Dendritic cell treated with granulocyte-macrophage colony-stimulating factor and Interleukin-4, amounts not matched to agents 40 ng/mL and 50 ng/mL, for 4 days (primary cell): Measurements from ENCODE around the gene MRPL39.
A peak's percentile ranks its signal among the peaks of the same experiment; 100 is the strongest.

Experiments
- H3K27ac Mint-ChIP-seq: one replicate; pipeline ENCODE4 v1.8.0; 2022; ENCODE audit warnings: mild to moderate bottlenecking, mixed read lengths
- H3K27me3 Mint-ChIP-seq: one replicate; pipeline ENCODE4 v1.8.0; 2022; ENCODE audit warnings: mild to moderate bottlenecking, mixed read lengths
- H3K36me3 Mint-ChIP-seq: one replicate; pipeline ENCODE4 v1.8.0; 2022; ENCODE audit warnings: low read depth, mixed read lengths
- H3K4me1 Mint-ChIP-seq: one replicate; pipeline ENCODE4 v1.8.0; 2022; ENCODE audit warnings: low read depth, mixed read lengths
- H3K4me3 Mint-ChIP-seq: one replicate; pipeline ENCODE4 v1.8.0; 2022; ENCODE audit warnings: mild to moderate bottlenecking, moderate library complexity, mixed read lengths
- H3K9me3 Mint-ChIP-seq: one replicate; pipeline ENCODE4 v1.8.0; 2022; ENCODE audit warnings: mixed read lengths
- intact Hi-C: fragments of 100-400 bp; cut with micrococcal nuclease; formaldehyde crosslinking; loops from one replicate; pipeline ENCODE4 v1.15.0; 2022

MRPL39 gene

GRCh38 chr21:25607151-25608043, at the start of gene MRPL39:
MRPL39 (minus strand) TSS chr21:25607481; CDS start chr21:25607475, 6 bp downstream.
- Mint-ChIP-seq H3K4me3 (peak within 1 kb of the TSS; percentile 89), H3K36me3 (peaks cover 26% of the 10 kb centered on the region)
- intact Hi-C loops, result loop anchor here (1.0 to 10.0 kb wide), 6 partner anchors 101 to 1109 kb away; partner anchors contain the start of genes ATP5PF and GABPA

DNA sequence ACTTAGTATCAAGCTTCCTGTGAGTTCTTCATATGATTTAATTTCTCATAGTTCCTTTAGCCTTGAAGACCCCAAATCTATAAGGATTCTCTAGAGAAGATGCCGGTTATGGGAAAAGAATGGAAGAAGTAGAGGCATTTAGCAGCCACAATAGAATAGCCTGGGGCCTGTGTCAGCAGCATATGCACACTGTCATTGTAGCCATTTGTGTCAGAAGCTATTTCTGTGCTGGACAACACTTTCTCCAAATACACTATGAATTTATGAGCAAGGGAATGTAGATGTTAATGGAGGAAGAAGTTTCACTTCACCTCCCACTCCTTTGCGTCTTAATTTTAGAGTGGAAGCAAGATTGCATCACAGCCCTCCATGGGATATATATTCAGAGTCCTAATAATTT, 49.1 kb upstream of the MRPL39 start:
- intact Hi-C loops, result no loop called here
- H3K27ac Mint-ChIP-seq, result no peak overlapping the region
- H3K4me1 Mint-ChIP-seq, result no peaks in the 10 kb centered on the region
- H3K36me3 Mint-ChIP-seq, result no peaks in the 10 kb centered on the region
- no peaks in the 10 kb centered on the region for H3K27me3 Mint-ChIP-seq
- H3K4me3 Mint-ChIP-seq, result no peak overlapping the region
- H3K9me3 Mint-ChIP-seq, result no peaks in the 10 kb centered on the region

More at GRCh38 chr21:25607151-25608043, at the start of gene MRPL39:
- H3K27me3 Mint-ChIP-seq, result no peaks in the 10 kb centered on the region
- H3K9me3 Mint-ChIP-seq, result no peaks in the 10 kb centered on the region
- peaks cover 11% of the 10 kb centered on the region for H3K4me1 Mint-ChIP-seq
- peak within 1 kb of the TSS; percentile 91 for H3K27ac Mint-ChIP-seq

- Mint-ChIP-seq H3K27me3 (no peaks in the 10 kb centered on the region), H3K36me3 (no peaks in the 10 kb centered on the region), H3K9me3 (peaks cover 9% of the 10 kb centered on the region), H3K4me1 (peaks cover 8% of the 10 kb centered on the region), H3K27ac (no peak overlapping the region), H3K4me3 (no peak overlapping the region)
- intact Hi-C loops, result no loop called here
Measured at GRCh38 chr21:25649146-25649545, 41.9 kb upstream of the MRPL39 start.

- H3K36me3 Mint-ChIP-seq, result no peaks in the 10 kb centered on the region
- peaks cover 9% of the 10 kb centered on the region for H3K9me3 Mint-ChIP-seq
- H3K4me1 Mint-ChIP-seq, result peaks cover 8% of the 10 kb centered on the region
- no peak overlapping the region for H3K4me3 Mint-ChIP-seq
- no peak overlapping the region for H3K27ac Mint-ChIP-seq
- H3K27me3 Mint-ChIP-seq, result no peaks in the 10 kb centered on the region
- intact Hi-C loops, result no loop called here
Measured at GRCh38 chr21:25647647-25648046, 40.4 kb upstream of the MRPL39 start.

DNA sequence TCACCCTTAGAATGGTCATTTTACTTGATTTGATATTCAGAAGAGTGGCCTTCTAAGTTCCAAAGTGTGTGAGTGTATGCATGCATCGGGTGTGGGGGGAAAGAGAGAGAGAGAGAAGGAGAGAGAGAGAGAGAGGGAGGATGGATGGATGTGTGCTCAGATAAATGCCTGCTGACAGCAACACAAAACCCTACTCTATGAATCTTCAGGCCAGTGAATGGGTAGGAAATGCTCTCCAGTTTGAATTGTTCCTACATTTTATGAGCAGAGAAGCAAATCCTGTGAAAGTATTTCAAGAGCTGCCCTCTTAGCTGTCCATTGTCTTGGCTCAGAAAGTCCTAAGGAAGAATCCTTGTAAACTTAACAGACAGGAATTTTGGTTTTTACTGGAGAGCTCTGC, 39.2 kb upstream of the MRPL39 start:
- H3K4me1 Mint-ChIP-seq, result peaks cover 8% of the 10 kb centered on the region
- H3K27me3 Mint-ChIP-seq, result peaks cover 3% of the 10 kb centered on the region
- H3K27ac Mint-ChIP-seq, result no peak overlapping the region
- no peak overlapping the region for H3K4me3 Mint-ChIP-seq
- intact Hi-C loops, result no loop called here
- H3K36me3 Mint-ChIP-seq, result no peaks in the 10 kb centered on the region
- peaks cover 9% of the 10 kb centered on the region for H3K9me3 Mint-ChIP-seq

- Mint-ChIP-seq H3K9me3 (peaks cover under 1% of the 10 kb centered on the region), H3K4me1 (peaks cover 33% of the 10 kb centered on the region), H3K27ac (no peak overlapping the region), H3K27me3 (peaks cover 31% of the 10 kb centered on the region), H3K4me3 (no peak overlapping the region), H3K36me3 (no peaks in the 10 kb centered on the region)
- intact Hi-C loops, result no loop called here
Measured at GRCh38 chr21:25643486-25643885, 36.2 kb upstream of the MRPL39 start.

DNA sequence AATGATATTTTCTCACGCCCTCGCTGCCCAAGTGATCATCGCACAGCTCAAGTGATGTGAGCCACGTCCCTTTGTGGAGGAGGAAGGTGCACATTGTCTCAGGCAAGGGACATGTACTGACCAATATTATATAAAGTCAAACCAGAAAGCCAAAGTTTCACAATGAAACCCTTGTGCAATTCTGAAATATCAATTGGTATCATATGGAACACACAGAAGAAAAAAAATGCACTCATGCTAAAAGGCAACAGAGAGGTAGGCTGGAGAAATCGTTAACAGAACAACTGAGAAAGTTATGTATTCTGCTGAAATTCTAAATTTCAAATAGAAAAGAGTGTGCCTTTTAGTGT, 33.6 kb upstream of the MRPL39 start:
- no peak overlapping the region for H3K27ac Mint-ChIP-seq
- H3K36me3 Mint-ChIP-seq, result no peaks in the 10 kb centered on the region
- peak overlapping the region; percentile 2 for H3K4me3 Mint-ChIP-seq
- intact Hi-C loops, result no loop called here
- H3K27me3 Mint-ChIP-seq, result peaks cover 50% of the 10 kb centered on the region
- no peaks in the 10 kb centered on the region for H3K9me3 Mint-ChIP-seq
- peaks cover 34% of the 10 kb centered on the region for H3K4me1 Mint-ChIP-seq

GRCh38 chr21:25640202-25640942, 33.1 kb upstream of the MRPL39 start:
- Mint-ChIP-seq H3K27me3 (peaks cover 50% of the 10 kb centered on the region), H3K36me3 (no peaks in the 10 kb centered on the region), H3K4me1 (peaks cover 34% of the 10 kb centered on the region), H3K9me3 (no peaks in the 10 kb centered on the region), H3K27ac (no peak overlapping the region), H3K4me3 (peak overlapping the region; percentile 76)
- intact Hi-C loops, result no loop called here

GRCh38 chr21:25639551-25640201, 32.4 kb upstream of the MRPL39 start:
- Mint-ChIP-seq H3K4me3 (peak overlapping the region; percentile 76), H3K9me3 (no peaks in the 10 kb centered on the region), H3K27me3 (peaks cover 50% of the 10 kb centered on the region), H3K36me3 (no peaks in the 10 kb centered on the region), H3K4me1 (peaks cover 34% of the 10 kb centered on the region), H3K27ac (no peak overlapping the region)
- intact Hi-C loops, result no loop called here

DNA sequence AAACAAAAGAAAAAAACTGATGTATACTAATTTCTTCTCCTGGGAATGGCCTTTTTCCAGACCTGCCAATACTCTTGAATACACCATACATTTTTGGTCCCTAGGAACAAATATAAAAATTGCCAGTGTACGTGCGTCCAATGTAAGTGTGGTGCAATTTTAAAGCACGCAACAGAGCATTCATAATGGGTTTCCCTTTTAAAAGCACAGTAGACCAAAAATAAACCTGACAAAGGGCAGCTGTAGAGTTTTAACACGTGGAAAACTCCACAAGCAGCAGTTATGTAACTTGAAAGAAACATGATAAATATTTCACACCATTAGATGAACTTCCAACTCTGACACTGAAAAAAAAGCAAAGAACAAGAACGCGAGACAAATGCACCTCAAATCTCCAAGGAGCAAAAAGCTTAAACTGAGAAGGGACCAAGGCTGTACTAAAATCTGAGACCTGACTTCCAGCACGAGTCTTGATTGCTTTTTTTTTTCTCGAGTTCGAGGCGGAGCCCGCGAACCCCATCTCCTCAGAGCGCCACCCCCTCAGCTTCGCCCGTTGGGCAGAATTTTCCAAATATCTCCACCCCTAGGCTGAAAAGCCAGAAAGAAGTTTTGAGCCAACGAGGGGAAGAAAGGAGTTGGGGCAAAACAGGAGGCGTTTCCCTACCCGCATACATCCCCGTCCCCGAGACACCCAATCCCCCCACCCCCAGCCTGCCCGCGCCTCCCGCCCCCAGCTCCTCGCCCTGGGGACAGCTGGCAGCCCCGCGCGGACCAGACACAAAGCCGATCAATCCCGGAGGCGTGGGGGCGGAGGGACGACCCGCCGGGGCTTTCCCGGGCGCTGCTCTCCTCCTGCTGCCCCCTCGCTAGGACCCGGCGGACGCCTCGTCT, 31.6 kb upstream of the MRPL39 start, which contains the start of gene JAM2:
Gene JAM2 (plus strand): TSS at position 599 of the 891 bp plus-strand sequence. CDS start 564 bp downstream, outside the sequence.
- Mint-ChIP-seq H3K27ac (no peak within 1 kb of the TSS), H3K9me3 (no peaks in the 10 kb centered on the region), H3K27me3 (peaks cover 50% of the 10 kb centered on the region), H3K4me3 (peak within 1 kb of the TSS; percentile 76), H3K36me3 (no peaks in the 10 kb centered on the region), H3K4me1 (peaks cover 34% of the 10 kb centered on the region)
- intact Hi-C loops, result no loop called here

- H3K27ac Mint-ChIP-seq, result no peak overlapping the region
- H3K4me3 Mint-ChIP-seq, result no peak overlapping the region
- peaks cover 34% of the 10 kb centered on the region for H3K4me1 Mint-ChIP-seq
- H3K36me3 Mint-ChIP-seq, result no peaks in the 10 kb centered on the region
- H3K9me3 Mint-ChIP-seq, result no peaks in the 10 kb centered on the region
- H3K27me3 Mint-ChIP-seq, result peaks cover 50% of the 10 kb centered on the region
- intact Hi-C loops, result no loop called here
Measured at GRCh38 chr21:25637851-25638659, 30.8 kb upstream of the MRPL39 start.

- Mint-ChIP-seq H3K4me3 (no peak overlapping the region), H3K27ac (no peak overlapping the region), H3K4me1 (peaks cover 34% of the 10 kb centered on the region), H3K27me3 (peaks cover 48% of the 10 kb centered on the region), H3K9me3 (no peaks in the 10 kb centered on the region), H3K36me3 (no peaks in the 10 kb centered on the region)
- intact Hi-C loops, result no loop called here
Measured at GRCh38 chr21:25636727-25637126, 29.4 kb upstream of the MRPL39 start.
